ENCODE measurements around the gene TRIM14. TPM values are rescaled to one million over a fixed set of nuclear protein-coding genes. Genes with fewer than 3 reads are reported as not detected.

Gene TRIM14
- total RNA-seq, 2 experiments from 2014 or later, result 23.5 to 23.6 TPM

GRCh38 chr9:98099346-98099745 lies 19.7 kb downstream of the TRIM14 start:
- Mint-ChIP-seq H3K4me3 (no peak overlapping the region), H3K9me3 (no peaks in the 10 kb centered on the region), H3K36me3 (ENCODE audit: low read depth) (peaks cover 58% of the 10 kb centered on the region), H3K27me3 (no peaks in the 10 kb centered on the region), H3K27ac (peak overlapping the region; percentile 91), H3K4me1 (ENCODE audit: low read depth) (peaks cover 82% of the 10 kb centered on the region)
- H3K4me3 ChIP-seq (ENCODE audit: low read length), result no peak overlapping the region
- H3K9me3 ChIP-seq (ENCODE audit: control insufficient read depth in 1 of 2, insufficient read depth in 1 of 2, low read length in 2 of 2), result no peaks in the 10 kb centered on the region
- H3K27me3 ChIP-seq (ENCODE audit: control insufficient read depth in 1 of 2, insufficient read depth in 2 of 2, low read length in 2 of 2), result no peaks in the 10 kb centered on the region
- ATAC-seq (ENCODE audit: poor library complexity) (no peak), DNase-seq (peak in 4 of 14 experiments; percentile 28 to 62 (median 45))
- H3K36me3 ChIP-seq (ENCODE audit: insufficient read depth, low read length), result peaks cover 52% of the 10 kb centered on the region
- peaks cover 95% of the 10 kb centered on the region for H3K4me1 ChIP-seq (ENCODE audit: insufficient read depth, low read length)
- TF ChIP-seq CTCF (IDR thresholded peaks at IDR 0.05), result no peak
- H3K27ac ChIP-seq (ENCODE audit: low read depth in 1 of 2, low read length in 2 of 2), result peak overlapping the region; percentile 70 to 74
- POLR2A ChIA-PET, result interaction anchor here (0.6 to 6.4 kb wide), 2 partner anchors 21 to 120 kb away, joined by 3 to 138 read pairs; partner anchors contain the start of gene TRIM14
- intact Hi-C loops (cut with DNase I, micrococcal nuclease), result no loop called here
- CTCF ChIA-PET, result interaction anchor here (0.6 to 5.2 kb wide), 5 partner anchors 19 to 387 kb away, joined by 3 to 20 read pairs (median 3); partner anchors contain the start of genes TBC1D2 and TRIM14

- H3K36me3 Mint-ChIP-seq (ENCODE audit: low read depth), result peaks cover 66% of the 10 kb centered on the region
- H3K27me3 Mint-ChIP-seq, result no peaks in the 10 kb centered on the region
- no peak overlapping the region for H3K4me3 ChIP-seq (ENCODE audit: low read length)
- H3K27ac ChIP-seq (ENCODE audit: low read depth in 1 of 2, low read length in 2 of 2), result peak overlapping the region in 1 of 2 donors; percentile 28
- H3K4me3 Mint-ChIP-seq, result peak overlapping the region; percentile 22
- peaks cover 95% of the 10 kb centered on the region for H3K4me1 ChIP-seq (ENCODE audit: insufficient read depth, low read length)
- peak overlapping the region; percentile 91 for H3K27ac Mint-ChIP-seq
- no peaks in the 10 kb centered on the region for H3K9me3 ChIP-seq (ENCODE audit: control insufficient read depth in 1 of 2, insufficient read depth in 1 of 2, low read length in 2 of 2)
- intact Hi-C loops (cut with DNase I, micrococcal nuclease), result no loop called here
- H3K9me3 Mint-ChIP-seq, result no peaks in the 10 kb centered on the region
- POLR2A ChIA-PET, result interaction anchor here (0.6 to 6.4 kb wide), 9 partner anchors 11 to 159 kb away, joined by 3 to 138 read pairs (median 3); partner anchors contain the start of gene TRIM14
- CTCF ChIA-PET, result interaction anchor here (0.9 to 5.2 kb wide), 5 partner anchors 11 to 174 kb away, joined by 3 to 20 read pairs (median 5); partner anchors contain the start of gene TRIM14
- DNase-seq (peak in 9 of 14 experiments; percentile 32 to 78 (median 41)), ATAC-seq (ENCODE audit: poor library complexity) (no peak)
- peaks cover 81% of the 10 kb centered on the region for H3K4me1 Mint-ChIP-seq (ENCODE audit: low read depth)
- TF ChIP-seq CTCF (IDR thresholded peaks at IDR 0.05), result no peak
- peaks cover 63% of the 10 kb centered on the region for H3K36me3 ChIP-seq (ENCODE audit: insufficient read depth, low read length)
- no peaks in the 10 kb centered on the region for H3K27me3 ChIP-seq (ENCODE audit: control insufficient read depth in 1 of 2, insufficient read depth in 2 of 2, low read length in 2 of 2)
Observed at GRCh38 chr9:98097836-98098235, 21.2 kb downstream of the TRIM14 start.

- H3K9me3 Mint-ChIP-seq, result no peaks in the 10 kb centered on the region
- peaks cover 80% of the 10 kb centered on the region for H3K4me1 ChIP-seq (ENCODE audit: insufficient read depth, low read length)
- H3K36me3 Mint-ChIP-seq (ENCODE audit: low read depth), result peaks cover 71% of the 10 kb centered on the region
- H3K4me3 ChIP-seq (ENCODE audit: low read length), result no peak overlapping the region
- peaks cover 77% of the 10 kb centered on the region for H3K36me3 ChIP-seq (ENCODE audit: insufficient read depth, low read length)
- no peak overlapping the region for H3K4me3 Mint-ChIP-seq
- no peak for TF ChIP-seq CTCF (IDR thresholded peaks at IDR 0.05)
- peaks cover 71% of the 10 kb centered on the region for H3K4me1 Mint-ChIP-seq (ENCODE audit: low read depth)
- no peaks in the 10 kb centered on the region for H3K27me3 ChIP-seq (ENCODE audit: control insufficient read depth in 1 of 2, insufficient read depth in 2 of 2, low read length in 2 of 2)
- intact Hi-C loops (cut with DNase I, micrococcal nuclease), result no loop called here
- H3K27ac Mint-ChIP-seq, result peak overlapping the region; percentile 91
- POLR2A ChIA-PET, result interaction anchor here (1.2 to 6.4 kb wide), 2 partner anchors 24 to 160 kb away, joined by 4 to 138 read pairs; partner anchors contain the start of genes TBC1D2 and TRIM14
- DNase-seq (no peak), ATAC-seq (ENCODE audit: poor library complexity) (no peak)
- H3K27ac ChIP-seq (ENCODE audit: low read depth in 1 of 2, low read length in 2 of 2), result no peak overlapping the region
- CTCF ChIA-PET, result interaction anchor here (5.2 kb wide), 1 partner anchor 22 kb away, joined by 20 read pairs; the partner anchor contains the start of gene TRIM14
- H3K9me3 ChIP-seq (ENCODE audit: control insufficient read depth in 1 of 2, insufficient read depth in 1 of 2, low read length in 2 of 2), result no peaks in the 10 kb centered on the region
- H3K27me3 Mint-ChIP-seq, result no peaks in the 10 kb centered on the region
Observed at GRCh38 chr9:98096091-98096490, 22.9 kb downstream of the TRIM14 start.

Data from CD4-positive, alpha-beta T cell (primary cell).